GM21717 (cell line): ENCODE measurements around the gene VAMP3.
"Not testable (repeated sequence)": the region's sequence is repeated elsewhere in the genome, so short reads cannot be mapped to it uniquely, and the experiment has no call there.

Source experiments
- ATAC-seq: cut with Tn5 transposase; IDR thresholded peaks from one replicate; pipeline ENCODE4 v1.9.1; 2021; ENCODE audit warnings: mild to moderate bottlenecking, moderate library complexity; ENCODE audit not compliant: unreplicated experiment

VAMP3 gene

GRCh38 chr1:7767176-7767575 lies 3.9 kb upstream of the VAMP3 start:
- no peak for ATAC-seq

GRCh38 chr1:7768583-7768982 lies 2.5 kb upstream of the VAMP3 start:
- no peak for ATAC-seq

GRCh38 chr1:7769673-7770412 lies 1.3 kb upstream of the VAMP3 start:
- no peak for ATAC-seq

GRCh38 chr1:7770669-7770996 lies 463 bp upstream of the VAMP3 start:
- ATAC-seq: no peak

- ATAC-seq: no peak
Observed at GRCh38 chr1:7771823-7772299, 765 bp downstream of the VAMP3 start.

GRCh38 chr1:7777591-7777990 lies 6.5 kb downstream of the VAMP3 start:
- no peak for ATAC-seq

- no peak for ATAC-seq
Observed at GRCh38 chr1:7778133-7778628, 7.1 kb downstream of the VAMP3 start.

- no peak for ATAC-seq
Observed at GRCh38 chr1:7780976-7781375, 9.9 kb downstream of the VAMP3 start.

GRCh38 chr1:7781501-7781900 lies 10.4 kb downstream of the VAMP3 start:
- ATAC-seq: no peak

GRCh38 chr1:7781923-7782495 lies 10.9 kb downstream of the VAMP3 start:
- no peak for ATAC-seq

GRCh38 chr1:7783178-7783711 lies 12.1 kb downstream of the VAMP3 start:
- ATAC-seq: no peak

- ATAC-seq: peak; percentile 88
Observed at GRCh38 chr1:7783826-7784491, 12.9 kb downstream of the VAMP3 start, which contains the start of gene PER3. Gene PER3, plus strand, starts transcription at chr1:7784291. Its CDS starts 587 bp downstream, at chr1:7784878.

- no peak for ATAC-seq
Observed at GRCh38 chr1:7784492-7785071, 13.5 kb downstream of the VAMP3 start.

GRCh38 chr1:7785108-7785507 lies 14.0 kb downstream of the VAMP3 start:
- ATAC-seq: no peak

- no peak for ATAC-seq
Observed at GRCh38 chr1:7786795-7787194, 15.7 kb downstream of the VAMP3 start.

GRCh38 chr1:7789828-7790227 lies 18.7 kb downstream of the VAMP3 start:
- ATAC-seq: no peak

- not testable (repeated sequence) for ATAC-seq
Observed at GRCh38 chr1:7791027-7791426, 19.9 kb downstream of the VAMP3 start.

- ATAC-seq: no peak
Observed at GRCh38 chr1:7795406-7795805, 24.3 kb downstream of the VAMP3 start.

GRCh38 chr1:7805460-7805859 lies 34.4 kb downstream of the VAMP3 start:
- ATAC-seq: no peak

- ATAC-seq: no peak
Observed at GRCh38 chr1:7808253-7808844, 37.3 kb downstream of the VAMP3 start.

GRCh38 chr1:7809742-7810141 lies 38.6 kb downstream of the VAMP3 start:
- no peak for ATAC-seq
